MCF 10A (cell line): ENCODE results near the gene TEX12. TPM values are rescaled to one million over a fixed set of nuclear protein-coding genes. Genes with fewer than 3 reads are reported as not detected.
"Not testable (repeated sequence)": the region's sequence is repeated elsewhere in the genome, so short reads cannot be mapped to it uniquely, and the experiment has no call there.

Experiments used
- BruUV-seq: library from RNA; stranded (reverse); fragments of 400-500 nt; replicated peaks from 2 replicates; lab custom pipeline; 2021; lab: Mats Ljungman, UMichigan
- CTCF ChIA-PET: fragments of 300-600 bp; sonication (Branson Sonifier 250); formaldehyde crosslinking; extraction: SDS; loops from one replicate; lab custom pipeline; 2021; ENCODE audit warnings: antibody characterized with exemption, inconsistent platforms; lab: Yijun Ruan, JAX
- POLR2A ChIA-PET: fragments of 300-600, 350-650 bp; sonication (Branson Sonifier 250); formaldehyde crosslinking; extraction: SDS; loops from one replicate; lab custom pipeline; 2020; ENCODE audit warnings: antibody characterized with exemption, inconsistent platforms; lab: Yijun Ruan, JAX
- DNase-seq: peaks from one replicate; pipeline ENCODE4 v3.0.0-alpha.2; 2018; ENCODE audit not compliant: unreplicated experiment
- H3K27ac Mint-ChIP-seq: one replicate; pipeline ENCODE4 v1.8.0; 2022; ENCODE audit warnings: mild to moderate bottlenecking, low read depth, mixed read lengths; ENCODE audit not compliant: unreplicated experiment
- H3K27me3 Mint-ChIP-seq: one replicate; pipeline ENCODE4 v1.8.0; 2022; ENCODE audit warnings: mixed read lengths; ENCODE audit not compliant: insufficient read depth, unreplicated experiment
- H3K36me3 Mint-ChIP-seq: one replicate; pipeline ENCODE4 v1.8.0; 2022; ENCODE audit warnings: mild to moderate bottlenecking, moderate library complexity, mixed read lengths; ENCODE audit not compliant: insufficient read depth, unreplicated experiment
- H3K4me1 Mint-ChIP-seq: one replicate; pipeline ENCODE4 v1.8.0; 2022; ENCODE audit warnings: mixed read lengths; ENCODE audit not compliant: insufficient read depth, unreplicated experiment
- H3K4me3 Mint-ChIP-seq: one replicate; pipeline ENCODE4 v1.8.0; 2022; ENCODE audit warnings: mild to moderate bottlenecking, moderate library complexity, mixed read lengths; ENCODE audit not compliant: unreplicated experiment
- H3K9me3 Mint-ChIP-seq: one replicate; pipeline ENCODE4 v1.8.0; 2022; ENCODE audit warnings: mixed read lengths; ENCODE audit not compliant: unreplicated experiment
- CTCF ChIP-seq: fragments of 200-600 bp; IDR thresholded peaks from one replicate; pipeline ENCODE4 v1.8.0; 2022; ENCODE audit warnings: antibody characterized with exemption, mild to moderate bottlenecking; ENCODE audit not compliant: unreplicated experiment
- intact Hi-C: fragments of 100-400 bp; cut with micrococcal nuclease; formaldehyde crosslinking; loops from 2 replicates; pipeline ENCODE4 v1.14.1; 2022
- total RNA-seq: library from RNA; stranded (reverse); gene quantifications from 2 replicates; pipeline ENCODE4 v1.2.3, GENCODE V29; 2022

Gene TEX12
- total RNA-seq, 1 experiment from 2014 or later = not detected

DNA sequence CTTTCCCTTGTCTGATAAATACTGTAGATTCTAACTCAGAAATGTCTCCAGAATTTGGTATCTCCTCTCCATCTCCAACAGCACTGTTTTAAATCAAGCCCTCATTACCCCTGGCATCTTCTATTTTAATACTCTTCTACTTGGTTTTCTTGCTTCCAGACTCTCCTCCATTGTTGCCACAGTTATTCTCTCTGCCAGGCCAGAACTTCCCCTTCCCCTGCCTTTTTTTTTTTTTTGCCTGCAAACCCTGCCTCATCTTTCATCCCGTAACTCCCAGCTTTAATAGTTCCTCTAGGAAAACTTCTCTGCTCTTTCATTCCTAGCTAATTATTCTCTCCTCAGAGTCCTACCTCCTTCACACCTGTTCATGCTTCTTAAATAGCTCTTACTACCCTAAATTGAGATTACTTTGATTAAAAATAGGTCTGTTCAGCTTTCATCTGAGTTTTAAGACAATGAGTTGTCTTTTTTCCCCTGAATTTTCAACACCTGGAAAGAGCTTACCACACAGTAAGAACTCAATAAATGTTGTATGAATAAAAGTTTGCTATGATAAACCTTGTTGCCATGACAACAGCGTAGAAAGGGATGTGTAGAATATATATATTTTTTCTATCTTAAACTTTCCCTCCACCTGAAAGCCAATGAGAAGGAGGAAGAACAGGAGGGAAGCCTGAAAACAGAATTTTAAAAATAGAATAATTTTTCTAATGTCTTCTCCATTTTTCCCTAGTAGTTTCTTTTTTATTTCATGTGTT lies 6.9 kb upstream of the TEX12 start:
- no TSS peak for BruUV-seq
- intact Hi-C loops = loop anchor here (10.0 kb wide), 1 partner anchor 285 kb away; the partner anchor contains the start of genes ALG9, CFAP68 and FDXACB1
- no peaks in the 10 kb centered on the region for H3K27me3 Mint-ChIP-seq
- H3K4me1 Mint-ChIP-seq = peaks cover 53% of the 10 kb centered on the region
- H3K9me3 Mint-ChIP-seq = no peaks in the 10 kb centered on the region
- TF ChIP-seq CTCF = no peak
- peak overlapping the region; percentile 96 for H3K4me3 Mint-ChIP-seq
- ChIA-PET CTCF (interaction anchor here (0.7 to 1.4 kb wide), 3 partner anchors 46 to 71 kb away, joined by 3 read pairs; no protein-coding TSS in a partner anchor), POLR2A (interaction anchor here (0.7 to 6.7 kb wide), 9 partner anchors 12 to 233 kb away, joined by 3 to 73 read pairs (median 4); partner anchors contain the start of genes SDHD and TIMM8B)
- peak overlapping the region; percentile 87 for H3K27ac Mint-ChIP-seq
- peaks cover 40% of the 10 kb centered on the region for H3K36me3 Mint-ChIP-seq
- no peak for DNase-seq

GRCh38 chr11:112161012-112161411 lies 6.2 kb upstream of the TEX12 start:
- H3K36me3 Mint-ChIP-seq = peaks cover 40% of the 10 kb centered on the region
- H3K9me3 Mint-ChIP-seq = no peaks in the 10 kb centered on the region
- ChIA-PET POLR2A (interaction anchor here (0.7 to 6.7 kb wide), 5 partner anchors 34 to 234 kb away, joined by 3 to 73 read pairs (median 4); partner anchors contain the start of genes SDHD and TIMM8B), CTCF (interaction anchor here (0.7 to 1.1 kb wide), 3 partner anchors 47 to 119 kb away, joined by 3 read pairs; no protein-coding TSS in a partner anchor)
- peak; percentile 54 for DNase-seq
- peak overlapping the region; percentile 96 for H3K4me3 Mint-ChIP-seq
- peak overlapping the region; percentile 87 for H3K27ac Mint-ChIP-seq
- TF ChIP-seq CTCF = no peak
- H3K27me3 Mint-ChIP-seq = no peaks in the 10 kb centered on the region
- BruUV-seq = no TSS peak
- peaks cover 50% of the 10 kb centered on the region for H3K4me1 Mint-ChIP-seq
- intact Hi-C loops = loop anchor here (10.0 kb wide), 1 partner anchor 286 kb away; the partner anchor contains the start of genes ALG9, CFAP68 and FDXACB1

DNA sequence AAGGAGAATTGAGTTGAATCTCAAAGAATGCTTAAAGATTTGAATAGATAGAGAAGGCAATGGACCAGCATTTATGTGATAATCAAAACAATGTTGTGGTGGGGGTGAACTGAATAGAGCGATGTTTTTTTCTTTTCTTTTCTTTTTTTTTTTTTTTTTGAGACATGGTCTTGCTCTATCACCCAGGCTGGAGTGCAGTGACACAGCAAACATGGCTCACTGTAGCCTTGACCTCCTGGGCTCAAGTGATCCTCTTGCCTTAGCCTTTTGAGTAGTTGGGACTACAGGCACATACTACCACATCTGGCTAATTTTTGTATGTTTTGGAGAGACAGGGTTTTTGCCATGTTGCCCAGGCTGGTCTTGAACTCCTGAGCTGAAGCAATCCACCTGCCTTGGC lies 5.0 kb upstream of the TEX12 start:
- Mint-ChIP-seq H3K27ac (peak overlapping the region; percentile 97), H3K4me1 (peaks cover 61% of the 10 kb centered on the region), H3K36me3 (peaks cover 38% of the 10 kb centered on the region), H3K4me3 (peak overlapping the region; percentile 96)
- POLR2A ChIA-PET = interaction anchor here (1.0 to 3.9 kb wide), 14 partner anchors 8 to 88 kb away, joined by 3 to 68 read pairs (median 9); partner anchors contain the start of genes BCO2, NKAPD1, PIH1D2 and PTS
- H3K9me3 Mint-ChIP-seq, H3K27me3 Mint-ChIP-seq, BruUV-seq, DNase-seq: not testable (repeated sequence)
- intact Hi-C loops = loop anchor here (10.0 kb wide), 1 partner anchor 287 kb away; the partner anchor contains the start of genes ALG9, CFAP68 and FDXACB1
- CTCF ChIA-PET = interaction anchor here (0.6 to 1.1 kb wide), 4 partner anchors 9 to 43 kb away, joined by 3 to 6 read pairs (median 4); no protein-coding TSS in a partner anchor

DNA sequence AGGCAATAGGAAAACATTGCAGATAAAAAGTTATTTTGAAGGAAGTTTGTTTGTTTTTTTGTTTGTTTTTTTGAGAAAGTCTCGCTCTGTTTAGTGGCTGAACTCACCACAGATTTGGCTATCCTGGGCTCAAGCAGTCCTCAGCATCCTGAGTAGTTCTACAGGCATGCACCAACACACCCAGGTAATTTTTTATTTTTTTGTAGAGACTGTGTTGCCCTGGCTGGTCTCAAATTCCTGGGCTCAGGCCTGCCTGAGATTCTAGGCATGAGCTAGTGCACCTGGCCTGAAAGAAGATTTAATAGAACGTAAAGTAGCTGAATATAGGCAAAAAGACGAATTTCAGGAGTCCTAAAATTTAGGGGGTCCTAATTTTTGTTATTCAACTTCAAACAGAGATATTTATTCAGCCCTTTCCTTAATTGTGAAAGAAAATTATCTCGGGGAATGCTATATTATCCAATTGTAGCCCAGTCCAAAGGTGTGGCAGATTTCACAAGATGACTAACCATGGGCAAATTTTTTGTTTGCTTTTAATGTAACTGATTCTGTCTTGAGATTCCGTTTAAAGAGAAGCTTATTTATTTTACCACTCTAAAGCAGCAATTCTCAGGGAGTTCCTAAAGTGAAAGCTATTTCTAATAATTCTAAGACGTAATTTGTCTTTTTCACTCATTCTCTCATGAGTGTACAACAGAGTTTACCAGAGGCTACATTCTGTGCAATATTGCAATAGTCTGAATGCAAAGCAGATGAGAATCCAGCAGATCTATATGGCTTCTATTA lies 4.2 kb upstream of the TEX12 start:
- H3K4me3 Mint-ChIP-seq = peak overlapping the region; percentile 96
- ChIA-PET POLR2A (interaction anchor here (0.6 to 3.9 kb wide), 21 partner anchors 8 to 1132 kb away, joined by 3 to 68 read pairs (median 7); partner anchors contain the start of genes BCO2, NKAPD1, PIH1D2 and PTS), CTCF (interaction anchor here (0.6 to 1.4 kb wide), 8 partner anchors 10 to 430 kb away, joined by 3 to 8 read pairs (median 4); no protein-coding TSS in a partner anchor)
- peaks cover 30% of the 10 kb centered on the region for H3K36me3 Mint-ChIP-seq
- BruUV-seq = TSS peak; percentile 69
- H3K9me3 Mint-ChIP-seq = no peaks in the 10 kb centered on the region
- peak; percentile 67 for DNase-seq
- intact Hi-C loops = loop anchor here (10.0 kb wide), 1 partner anchor 288 kb away; the partner anchor contains the start of genes ALG9, CFAP68 and FDXACB1
- H3K4me1 Mint-ChIP-seq = peaks cover 55% of the 10 kb centered on the region
- H3K27ac Mint-ChIP-seq = peak overlapping the region; percentile 97
- H3K27me3 Mint-ChIP-seq = no peaks in the 10 kb centered on the region
- TF ChIP-seq CTCF = no peak
